ENCODE data around the gene PMCH.
"Not testable (repeated sequence)": the region's sequence is repeated elsewhere in the genome, so short reads cannot be mapped to it uniquely, and the experiment has no call there.

PMCH gene

GRCh38 chr12:102163383-102163782 is 34.2 kb downstream of the PMCH start:
- H4K20me1 ChIP-seq, result no peaks in the 10 kb centered on the region
- no peak overlapping the region for H3K27ac ChIP-seq
- no peaks in the 10 kb centered on the region for H3K4me1 ChIP-seq
- no peak overlapping the region for H3K4me3 ChIP-seq
- H3K9ac ChIP-seq, result no peak overlapping the region
- TF ChIP-seq Cebpa-rat (IDR thresholded peaks at IDR 0.05), result no peak
- H3K27me3 ChIP-seq, result no peaks in the 10 kb centered on the region
- H3K36me3 ChIP-seq, result peaks cover 4% of the 10 kb centered on the region; the same call in 1 of the 2 replicates
- H3K4me2 ChIP-seq, result no peak overlapping the region
- no peaks in the 10 kb centered on the region for H3K9me3 ChIP-seq

- H3K27me3 ChIP-seq, H3K9ac ChIP-seq, H3K4me1 ChIP-seq, H3K4me2 ChIP-seq, H3K4me3 ChIP-seq, H3K9me3 ChIP-seq, H4K20me1 ChIP-seq, H3K27ac ChIP-seq: not testable (repeated sequence)
- H3K36me3 ChIP-seq, result peaks cover 54% of the 10 kb centered on the region
Measured at GRCh38 chr12:102155206-102155605, 42.4 kb downstream of the PMCH start.

GRCh38 chr12:102147062-102147587 is 50.5 kb downstream of the PMCH start:
- not testable (repeated sequence) for H3K4me2 ChIP-seq, H3K4me3 ChIP-seq, H3K4me1 ChIP-seq, H4K20me1 ChIP-seq, H3K27me3 ChIP-seq, H3K27ac ChIP-seq, H3K9ac ChIP-seq
- Histone ChIP-seq H3K9me3 (peaks cover 16% of the 10 kb centered on the region; the same call in 1 of the 2 replicates), H3K36me3 (peaks cover 51% of the 10 kb centered on the region)

Measured in BLaER1 (cell line).